HG03135 (cell line): ENCODE data around the gene ALOXE3.
"Not testable (repeated sequence)": the region's sequence is repeated elsewhere in the genome, so short reads cannot be mapped to it uniquely, and the experiment has no call there.

Experiments
- ATAC-seq: cut with Tn5 transposase; IDR thresholded peaks from one replicate; pipeline ENCODE4 v1.9.1; 2021; ENCODE audit warnings: mild to moderate bottlenecking, moderate library complexity; ENCODE audit not compliant: unreplicated experiment

ALOXE3 gene

DNA sequence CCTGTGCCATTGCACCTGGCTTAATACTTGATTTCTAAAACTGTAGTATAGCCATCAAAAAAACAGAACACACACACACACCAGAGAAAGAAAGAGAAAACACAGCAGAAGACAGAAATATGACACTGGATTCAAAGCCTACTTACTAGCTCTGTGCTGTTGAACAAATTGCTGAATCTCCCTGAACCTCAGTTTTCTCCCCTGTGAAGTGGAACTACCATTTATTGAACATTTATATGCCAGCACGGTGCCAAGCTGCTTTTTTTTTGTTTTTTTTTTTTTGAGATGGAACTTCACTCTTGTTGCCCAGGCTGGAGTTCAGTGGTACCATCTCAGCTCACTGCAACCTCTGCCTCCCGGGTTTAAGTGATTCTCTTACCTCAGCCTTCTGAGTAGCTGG, 17.6 kb downstream of the ALOXE3 start:
- no peak for ATAC-seq

DNA sequence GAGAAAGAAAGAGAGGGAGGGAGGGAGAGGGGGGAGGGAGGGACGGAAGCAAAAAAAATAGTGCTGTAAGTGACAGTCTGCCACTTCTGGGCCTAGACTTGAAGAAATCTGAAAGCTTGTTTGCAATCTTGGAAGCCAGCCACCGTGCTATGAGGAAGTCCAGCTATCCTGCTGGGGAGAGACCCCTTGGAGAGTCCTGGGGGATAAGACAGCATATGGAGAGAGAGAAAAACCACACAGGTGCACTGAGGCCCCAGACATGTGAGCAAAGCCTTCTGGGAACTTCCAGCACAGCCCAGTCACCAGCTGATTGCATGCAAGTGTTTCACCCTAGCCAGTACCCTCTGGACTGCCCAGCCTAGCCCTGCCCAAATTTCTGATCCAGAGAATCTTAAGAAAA, 18.2 kb downstream of the ALOXE3 start:
- ATAC-seq = no peak

DNA sequence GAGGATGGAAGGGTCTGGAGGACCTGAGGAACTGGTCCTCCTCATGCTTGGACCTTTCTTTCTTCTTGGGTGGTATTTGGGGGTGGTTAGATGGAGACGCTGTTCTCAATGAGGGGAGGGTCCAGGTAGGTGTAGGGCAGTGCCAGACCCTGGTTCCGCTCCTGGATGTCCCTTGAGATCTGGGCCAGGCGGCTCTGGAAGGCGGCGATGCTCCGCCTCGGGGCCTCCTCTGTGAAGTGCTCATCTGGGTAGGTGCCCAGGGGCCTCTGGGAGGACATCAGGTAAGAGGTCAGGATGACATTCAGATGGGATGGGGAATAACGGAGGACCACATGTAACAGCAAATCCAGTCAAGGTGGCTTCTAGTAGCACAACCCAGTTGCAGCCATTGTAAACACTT, 21.8 kb downstream of the ALOXE3 start:
- no peak for ATAC-seq

DNA sequence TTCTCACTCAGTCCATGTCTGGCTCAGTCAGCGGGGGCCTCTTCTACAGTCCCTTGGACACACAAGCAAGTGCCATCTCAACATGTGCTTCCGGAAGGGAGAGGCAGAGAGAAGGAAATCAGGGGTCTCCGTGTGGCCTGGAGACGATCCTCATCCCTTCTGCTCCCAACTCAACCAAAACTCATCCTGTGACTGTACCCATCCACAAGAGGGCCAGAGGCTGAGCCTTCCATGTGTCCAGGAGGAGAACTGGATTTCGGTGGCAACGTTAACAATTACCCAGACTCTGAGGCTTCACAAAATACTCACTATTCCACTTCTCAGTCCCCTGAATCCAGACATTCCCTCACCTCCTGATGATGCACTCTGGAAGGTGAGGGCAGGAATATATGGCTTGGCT, 23.0 kb downstream of the ALOXE3 start:
- ATAC-seq = no peak

DNA sequence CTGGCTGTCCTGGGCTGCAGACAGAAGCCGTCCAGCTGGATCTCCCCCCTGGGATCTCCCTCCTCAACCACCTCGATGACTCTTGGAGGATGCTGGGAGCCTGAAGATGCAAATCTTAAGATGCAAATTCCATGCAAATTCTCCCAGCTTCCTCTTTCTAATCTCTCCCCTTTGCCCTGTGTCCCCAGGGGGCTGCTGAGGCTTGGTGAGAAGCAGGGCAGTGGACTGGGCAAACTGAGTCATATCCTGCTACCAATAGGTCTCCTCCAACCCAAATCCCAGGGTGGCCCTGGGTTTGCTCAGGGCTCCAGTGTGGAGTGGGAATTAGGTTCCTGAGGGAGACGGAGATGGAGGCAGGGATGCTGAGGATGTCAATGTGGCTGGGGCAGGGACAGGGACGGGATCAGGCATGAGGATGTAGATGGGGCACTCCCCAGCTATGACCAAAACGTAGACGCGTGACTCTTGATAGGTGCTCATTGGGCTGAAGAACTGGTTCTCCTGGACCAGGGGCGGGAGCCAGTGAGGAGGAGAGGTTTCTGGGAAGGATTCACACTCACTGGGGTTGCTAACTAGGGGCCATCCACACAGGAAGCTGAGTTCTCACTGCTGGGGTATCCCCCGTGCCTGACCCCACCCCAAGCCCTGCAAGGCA, 27.2 kb downstream of the ALOXE3 start:
- ATAC-seq = peak; percentile 73

DNA sequence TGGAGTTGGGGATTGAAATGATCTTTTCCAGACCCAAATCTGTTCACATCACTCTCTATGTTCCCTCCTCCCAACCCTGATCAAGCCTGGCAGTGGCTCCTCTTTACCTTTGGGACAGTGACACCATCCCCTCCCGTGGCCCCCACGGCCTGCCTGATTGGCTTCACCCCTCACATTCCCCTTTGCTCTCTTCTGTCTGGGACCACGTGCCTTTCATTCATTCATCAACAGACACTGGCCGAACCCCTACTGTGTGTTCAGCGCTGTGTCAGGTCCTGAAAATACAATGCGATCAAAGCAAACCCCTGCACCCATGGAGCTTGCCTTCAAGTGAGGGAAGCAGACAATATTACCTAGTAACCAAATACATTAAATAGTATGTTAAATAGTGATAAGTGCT, 28.6 kb downstream of the ALOXE3 start:
- ATAC-seq = no peak

DNA sequence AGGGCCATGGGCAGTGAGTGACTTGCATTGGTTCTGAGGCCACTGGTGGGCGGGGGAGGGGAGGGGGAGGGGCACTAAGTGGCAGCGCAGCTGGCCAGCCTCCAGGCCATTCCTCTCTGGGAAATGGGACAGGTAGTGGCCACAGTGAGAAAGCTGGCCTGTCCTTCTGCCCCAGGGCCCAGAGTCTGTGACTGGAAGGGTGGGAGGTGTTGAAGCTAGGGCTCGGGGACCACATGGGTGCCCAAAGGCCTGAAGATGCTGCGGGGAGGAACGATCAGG, 30.4 kb downstream of the ALOXE3 start:
- ATAC-seq = no peak

DNA sequence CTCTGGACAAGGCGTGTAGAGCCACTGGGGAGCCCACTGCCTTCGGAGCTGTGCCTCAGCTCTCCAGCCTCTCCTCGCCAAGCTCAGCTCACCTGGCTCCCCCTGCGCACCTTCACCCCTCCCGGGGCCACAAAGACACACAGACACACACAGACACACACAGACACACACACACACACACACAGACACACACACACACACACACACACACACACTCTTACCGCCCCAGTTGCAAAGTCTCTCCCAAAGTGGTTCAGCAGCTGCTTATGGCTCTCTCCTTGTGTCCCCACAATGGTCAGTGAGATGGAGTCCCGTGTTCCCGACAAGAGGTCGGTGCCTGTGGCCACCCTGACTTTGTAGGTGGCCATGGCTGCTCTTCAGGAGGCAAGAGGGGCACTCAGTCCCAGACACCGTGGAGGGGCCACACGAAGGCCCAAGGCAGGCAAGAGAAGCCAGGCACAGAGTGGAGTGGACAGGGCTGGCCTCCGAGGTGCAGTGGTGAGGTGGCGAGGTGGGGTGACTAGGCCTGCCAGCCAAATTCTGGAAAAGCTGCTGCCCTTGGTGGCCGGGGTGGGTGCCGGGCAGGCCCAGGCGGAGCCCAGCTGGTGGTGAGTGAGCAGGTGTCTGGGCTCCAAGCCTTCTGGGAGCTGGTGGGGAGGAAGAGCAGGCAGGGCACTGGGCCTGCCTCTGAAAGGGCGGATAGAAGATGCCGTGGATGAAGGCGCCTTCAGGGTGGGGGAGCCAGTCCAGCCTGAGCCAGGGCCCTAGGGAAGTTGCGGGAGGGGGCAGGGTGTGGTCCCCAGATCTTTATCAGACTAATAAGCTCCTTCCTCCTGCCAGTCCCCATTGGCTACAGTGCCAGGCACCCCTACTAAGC, 31.0 kb downstream of the ALOXE3 start, which contains the start of gene ALOX12B:
Gene ALOX12B (minus strand): TSS at position 642 of the 877 bp plus-strand sequence. CDS start 274 bp downstream, at position 368.
- no peak for ATAC-seq

DNA sequence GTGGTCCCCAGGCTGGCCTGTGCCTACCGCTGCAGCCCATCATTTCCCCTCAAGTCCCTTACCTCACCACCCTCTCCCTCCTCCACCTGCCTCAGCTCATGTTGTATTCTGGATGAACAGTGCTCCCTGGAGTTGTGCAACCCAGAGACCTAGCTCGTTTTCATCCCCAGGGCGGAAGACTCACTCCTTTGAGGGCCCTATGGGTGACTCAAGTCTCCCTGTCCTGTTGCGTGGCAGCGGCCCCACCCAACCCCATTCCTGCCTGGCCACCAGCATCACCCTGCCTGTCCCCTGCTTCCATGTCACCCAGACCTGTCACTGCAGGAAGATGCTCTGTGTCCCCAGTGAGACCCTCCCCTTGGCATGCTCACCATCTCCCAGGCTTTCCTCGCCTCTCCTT, 34.1 kb downstream of the ALOXE3 start:
- ATAC-seq = no peak

DNA sequence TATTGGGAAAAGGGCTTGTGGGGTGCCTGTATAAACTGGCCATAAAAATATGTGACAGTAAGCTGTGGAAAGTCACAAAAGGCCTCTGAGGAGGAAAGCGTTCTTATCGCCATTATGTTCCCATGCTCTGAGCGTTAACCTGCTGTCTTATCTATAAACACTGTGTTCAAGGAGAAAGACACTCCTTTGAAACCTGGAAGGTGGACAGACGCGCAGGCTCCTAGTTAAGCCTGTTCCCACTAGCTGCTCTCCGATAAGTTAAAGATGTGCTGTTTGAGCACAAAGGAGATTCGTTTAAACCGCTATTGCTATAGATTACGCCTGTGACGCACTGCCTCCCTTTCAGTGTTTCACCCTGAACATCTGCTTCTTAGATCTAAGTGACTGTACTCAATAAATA, 36.0 kb downstream of the ALOXE3 start:
- ATAC-seq = no peak

DNA sequence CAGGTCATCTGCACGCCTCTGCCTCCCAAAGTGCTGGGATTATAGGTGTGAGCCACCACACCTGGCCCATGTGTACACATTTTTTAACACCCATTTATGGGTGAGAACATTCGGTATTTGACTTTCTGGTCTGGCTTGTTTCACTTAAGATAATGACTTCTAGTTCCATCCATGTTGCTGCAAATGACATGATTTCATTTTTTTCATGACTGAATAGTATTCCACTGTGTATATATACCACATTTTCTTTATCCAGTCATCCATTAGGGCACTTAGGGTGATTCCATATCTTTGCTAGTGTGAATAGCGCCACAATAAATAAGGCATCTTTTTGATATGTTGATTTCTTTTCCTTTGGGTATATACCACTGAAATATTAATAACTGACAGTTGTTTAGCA, 36.4 kb downstream of the ALOXE3 start:
- ATAC-seq = no peak

DNA sequence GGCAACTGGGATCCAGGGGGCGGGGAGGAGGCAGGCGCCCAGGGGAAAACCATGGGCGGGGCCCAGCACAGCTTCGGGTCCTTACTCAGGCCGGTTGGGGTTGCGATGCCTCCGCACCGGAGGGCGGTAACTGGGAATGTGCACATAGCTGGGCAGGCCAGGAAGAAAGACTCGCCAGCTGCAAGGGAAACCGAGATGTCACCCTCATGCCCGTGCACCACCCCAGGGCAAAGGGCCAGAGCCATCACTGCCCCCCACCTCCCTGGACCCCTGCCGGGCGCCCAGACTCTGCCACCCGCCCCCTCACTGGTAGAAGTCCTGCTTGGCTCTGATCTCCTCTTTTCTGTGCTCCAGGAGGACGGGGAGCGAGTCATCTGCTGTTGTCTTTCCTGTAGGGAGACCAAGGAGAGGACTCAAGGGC, 37.5 kb downstream of the ALOXE3 start:
- ATAC-seq = no peak

DNA sequence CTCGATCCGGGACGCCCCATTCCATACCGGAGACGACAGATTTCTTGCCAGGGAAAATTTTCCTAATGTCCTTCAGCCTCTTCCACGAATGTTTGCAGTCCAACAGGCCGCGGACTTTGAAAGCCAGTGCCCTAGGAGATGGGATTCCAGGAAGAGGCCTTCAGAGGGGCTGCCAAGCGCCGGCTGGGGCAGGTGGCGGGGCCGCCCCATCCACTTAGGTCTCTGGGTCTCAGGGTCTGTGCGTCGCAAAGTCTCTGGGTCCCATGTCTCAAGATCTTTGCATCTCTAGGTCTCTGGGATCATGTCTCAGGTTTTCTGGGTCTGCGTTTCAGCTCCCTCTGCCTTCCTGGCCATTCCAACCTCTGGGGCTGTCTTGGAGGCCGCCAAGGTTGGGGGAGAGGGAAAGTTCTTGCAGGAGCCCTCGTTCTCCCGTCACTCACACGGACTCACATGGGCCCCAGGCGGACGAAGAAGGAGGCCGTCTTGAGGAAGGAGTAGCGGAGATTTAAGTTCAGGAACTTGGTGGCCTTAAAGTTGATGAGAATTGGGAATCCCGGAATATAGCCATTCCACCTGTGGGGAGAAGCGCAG, 38.0 kb downstream of the ALOXE3 start:
- no peak for ATAC-seq

DNA sequence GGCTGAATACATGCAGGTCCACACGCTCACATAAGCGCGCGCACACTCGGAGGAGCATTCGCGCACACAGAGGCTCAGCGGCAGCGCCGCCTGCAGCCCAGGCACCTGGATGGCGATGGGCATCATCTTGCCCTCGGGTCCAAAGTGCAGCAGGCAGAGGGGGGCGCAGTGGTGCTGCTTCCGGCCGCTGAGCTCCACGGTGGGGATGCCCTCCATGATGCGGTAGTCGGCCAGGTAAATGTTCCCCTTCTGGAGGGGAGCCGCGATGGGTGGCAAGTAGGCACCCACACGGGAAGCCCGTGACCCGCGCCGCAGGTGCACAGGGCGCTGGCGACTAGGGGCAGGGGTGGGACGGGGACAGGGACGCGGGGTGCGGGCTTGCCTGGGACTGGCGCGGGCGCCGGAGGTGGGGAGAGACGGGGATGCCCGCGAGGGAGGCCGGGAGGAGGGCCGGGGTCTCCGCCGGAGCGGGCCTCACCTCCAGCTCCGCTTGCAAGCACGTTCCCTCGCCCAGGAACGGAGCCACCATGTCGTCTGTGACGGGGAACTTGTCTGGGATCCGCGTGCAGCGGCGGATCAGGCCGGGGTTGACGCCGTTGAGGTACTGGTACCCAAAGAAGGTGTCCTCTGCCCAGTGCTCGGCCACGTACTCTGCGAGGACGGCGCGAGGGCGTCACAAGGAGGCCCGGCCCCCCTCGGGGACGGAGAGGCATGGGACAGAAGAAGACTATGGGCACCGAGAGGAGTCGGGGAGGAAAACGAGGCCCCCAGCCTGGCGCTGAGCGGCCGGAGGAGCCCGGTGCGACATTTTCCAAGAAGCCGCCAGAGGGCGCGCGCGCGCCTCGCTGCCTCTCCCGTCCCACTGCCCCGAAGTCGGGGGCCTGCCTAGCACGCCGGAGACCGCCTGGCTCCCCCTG, 38.8 kb downstream of the ALOXE3 start:
- ATAC-seq = peak; percentile 61

DNA sequence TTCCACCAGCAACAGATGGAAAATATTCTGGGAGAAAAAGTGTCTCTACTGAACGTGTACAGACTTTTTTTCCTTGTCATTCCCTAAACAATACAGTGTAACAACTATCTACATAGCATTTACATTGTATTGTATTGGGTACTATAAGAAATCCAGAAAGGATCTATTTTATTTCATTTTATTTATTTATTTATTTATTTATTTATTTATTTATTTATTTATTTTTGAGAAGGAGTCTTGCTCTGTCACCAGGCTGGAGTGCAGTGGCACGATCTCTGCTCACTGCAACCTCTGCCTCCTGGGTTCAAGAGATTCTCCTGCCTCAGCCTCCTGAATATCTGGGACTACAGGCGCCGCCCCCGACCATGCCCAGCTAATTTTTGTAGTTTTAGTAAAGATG, 40.4 kb downstream of the ALOXE3 start:
- not testable (repeated sequence) for ATAC-seq

DNA sequence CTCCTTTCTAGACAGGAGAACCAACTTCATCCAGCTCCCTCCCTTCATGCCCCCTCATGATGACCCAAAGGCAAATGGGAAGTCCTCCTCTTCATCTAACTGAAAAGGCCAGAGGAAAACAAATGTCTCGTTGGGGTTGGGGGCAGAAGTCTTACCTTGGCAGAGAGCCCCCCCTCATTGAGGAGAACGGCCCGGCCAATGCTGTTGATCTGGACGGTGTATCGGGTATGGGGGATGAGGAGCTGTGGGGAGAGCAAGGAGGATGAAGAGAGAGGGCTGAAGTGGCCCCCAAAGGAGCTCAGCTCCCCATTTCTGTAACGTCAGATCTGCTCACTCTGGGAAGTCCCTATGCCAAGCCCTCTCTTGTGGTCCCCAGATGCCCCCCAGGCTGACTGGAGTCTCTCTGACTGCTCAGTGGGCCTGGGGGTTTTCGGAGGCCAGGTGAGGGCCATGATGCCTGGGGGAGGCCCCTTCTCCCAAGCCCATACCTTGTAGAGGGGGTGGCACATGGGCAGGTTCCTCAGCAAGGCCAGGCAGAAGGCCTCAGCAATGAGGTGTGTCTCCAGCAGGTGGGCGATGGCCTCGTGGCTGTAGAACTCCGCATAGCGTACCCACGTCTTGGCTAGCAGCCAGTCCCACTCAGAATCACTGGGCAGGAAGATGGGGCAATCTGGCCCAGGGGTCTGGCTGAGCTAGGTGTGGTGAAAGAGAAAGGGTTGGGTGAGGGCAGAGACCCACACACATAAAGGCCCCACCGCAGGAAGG, 41.6 kb downstream of the ALOXE3 start:
- no peak for ATAC-seq

DNA sequence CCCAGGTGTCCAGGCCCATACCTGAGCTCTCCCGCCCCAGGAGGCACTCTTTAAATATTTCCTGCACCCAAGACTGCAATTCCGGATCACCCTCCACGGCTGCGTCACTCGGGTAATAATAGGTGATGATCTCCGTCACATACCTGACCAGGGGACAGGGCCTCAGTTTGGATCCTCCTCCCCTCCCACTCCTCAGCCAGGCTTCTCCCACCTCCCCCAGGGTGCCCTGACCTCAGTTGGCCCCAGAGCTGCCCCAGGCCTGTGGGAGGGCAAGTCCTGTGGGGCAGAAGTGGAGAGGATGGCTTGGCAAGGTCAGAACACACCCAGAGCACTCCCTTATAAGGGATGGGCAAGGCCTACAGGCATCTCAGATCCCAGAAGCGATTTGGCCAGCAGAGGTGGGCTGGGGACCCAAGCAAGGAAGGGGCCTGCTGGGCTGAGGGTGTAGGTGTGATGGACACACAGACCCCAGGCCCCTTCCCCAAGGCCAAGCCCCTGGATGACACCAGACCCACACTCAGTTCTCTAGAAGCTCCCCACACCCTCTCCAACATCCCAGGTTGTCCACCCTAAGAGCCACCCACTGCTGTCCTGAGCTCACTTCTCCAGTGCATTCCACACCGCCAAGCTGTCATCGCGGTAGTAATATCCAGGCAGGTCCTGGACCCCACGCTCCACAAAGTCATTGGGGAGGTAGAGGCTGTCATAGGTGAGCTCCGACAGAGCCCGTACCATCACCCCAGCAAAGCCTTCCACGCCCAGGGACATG, 42.6 kb downstream of the ALOXE3 start:
- ATAC-seq = no peak

DNA sequence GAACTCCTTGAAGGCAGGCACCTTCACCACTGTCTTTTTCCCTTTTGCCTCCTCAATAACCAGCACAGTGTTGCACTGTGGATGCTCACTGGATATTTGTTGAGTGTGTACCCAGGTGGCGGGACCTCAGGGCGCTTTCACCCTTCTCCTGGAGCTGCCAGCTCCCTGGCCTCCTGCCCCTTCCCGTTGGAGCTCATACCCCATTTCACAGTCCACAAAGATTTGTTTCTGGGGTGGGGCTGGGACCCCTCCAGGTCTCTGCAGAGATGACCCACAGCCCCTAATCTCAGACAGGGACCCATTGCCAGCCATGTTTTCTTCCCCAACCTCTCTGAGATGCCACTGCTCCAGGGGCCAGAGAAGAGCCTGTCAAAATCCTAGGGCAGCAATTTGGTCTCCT, 43.2 kb downstream of the ALOXE3 start:
- no peak for ATAC-seq

DNA sequence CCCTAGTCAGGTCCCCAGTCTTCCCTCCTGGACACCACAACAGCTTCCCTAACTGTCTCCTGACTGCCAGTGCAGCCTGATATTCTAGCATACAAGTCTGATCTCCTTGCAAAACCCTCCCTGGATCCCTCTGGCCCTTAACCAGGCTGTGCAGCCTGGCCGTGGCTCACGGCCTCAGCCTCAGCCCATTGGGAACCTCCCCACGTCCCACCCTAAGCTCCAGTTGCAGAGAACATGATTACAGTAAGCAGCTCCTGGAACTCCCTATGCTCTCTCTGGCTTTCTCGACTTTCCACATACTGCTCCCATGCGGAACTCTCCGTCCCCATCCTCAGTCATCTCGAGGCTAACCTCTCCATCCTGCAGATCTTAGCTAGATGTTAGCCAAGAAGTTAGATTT, 43.8 kb downstream of the ALOXE3 start:
- no peak for ATAC-seq
